Activated T-cell treated with anti-CD3 and anti-CD28 coated beads for 48 hours (primary cell): ENCODE results near the gene PDE2A.

Experiments used
- DNase-seq: peaks from one replicate; pipeline ENCODE4 v3.0.0-alpha.2; 2020; ENCODE audit warnings: low read depth

The PDE2A gene

DNA sequence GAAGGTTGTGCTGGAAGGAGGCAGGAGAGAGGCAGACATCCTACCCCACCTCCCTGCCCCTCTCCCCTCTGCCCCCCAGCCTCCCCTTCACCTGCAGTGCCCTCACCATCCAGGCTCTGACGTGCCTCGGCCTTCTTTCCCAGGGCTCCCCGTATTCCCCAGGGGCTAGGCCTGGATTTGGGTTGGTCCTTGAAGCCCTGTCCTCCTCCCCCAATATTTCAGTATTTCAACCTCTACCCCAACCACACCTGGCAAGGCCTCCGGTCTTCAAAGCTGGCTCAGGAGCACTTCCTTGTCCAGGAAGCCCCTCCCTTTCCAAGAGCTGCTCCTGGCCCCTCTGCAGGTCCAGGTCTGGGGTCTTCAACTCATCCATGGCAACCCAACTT lies 8.6 kb upstream of the PDE2A start:
- DNase-seq: no peak

DNA sequence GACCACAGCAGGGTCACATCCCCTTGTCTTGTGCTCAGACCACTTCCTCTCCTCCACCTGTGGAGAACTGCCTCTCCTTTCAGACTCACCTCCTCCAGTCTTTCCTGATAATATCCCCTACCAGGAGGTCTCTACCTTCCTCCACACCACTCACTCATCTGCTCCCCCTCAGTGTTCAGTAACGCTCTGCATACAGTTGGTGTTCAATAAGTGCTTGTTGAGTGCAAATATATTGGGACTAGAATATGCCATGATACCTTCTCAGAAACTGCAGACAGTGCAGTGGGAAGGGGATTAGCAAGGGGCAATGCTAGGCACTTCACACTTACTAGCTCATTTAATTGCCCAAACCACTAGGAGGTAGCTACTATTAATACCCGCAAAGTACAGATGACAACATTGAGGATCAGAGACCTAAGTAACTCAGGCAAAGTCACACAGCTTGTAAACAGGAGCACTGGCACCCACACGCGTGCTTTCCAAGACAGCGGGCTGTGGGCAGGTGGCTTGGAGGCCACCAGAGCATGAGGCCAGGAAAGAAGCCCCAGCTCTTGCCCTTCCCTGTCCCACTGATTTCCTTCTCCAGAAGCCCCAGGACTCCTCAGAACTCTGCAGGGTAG lies 8.1 kb upstream of the PDE2A start:
- no peak for DNase-seq

GRCh38 chr11:72681226-72682153 lies 7.3 kb upstream of the PDE2A start:
- no peak for DNase-seq

DNA sequence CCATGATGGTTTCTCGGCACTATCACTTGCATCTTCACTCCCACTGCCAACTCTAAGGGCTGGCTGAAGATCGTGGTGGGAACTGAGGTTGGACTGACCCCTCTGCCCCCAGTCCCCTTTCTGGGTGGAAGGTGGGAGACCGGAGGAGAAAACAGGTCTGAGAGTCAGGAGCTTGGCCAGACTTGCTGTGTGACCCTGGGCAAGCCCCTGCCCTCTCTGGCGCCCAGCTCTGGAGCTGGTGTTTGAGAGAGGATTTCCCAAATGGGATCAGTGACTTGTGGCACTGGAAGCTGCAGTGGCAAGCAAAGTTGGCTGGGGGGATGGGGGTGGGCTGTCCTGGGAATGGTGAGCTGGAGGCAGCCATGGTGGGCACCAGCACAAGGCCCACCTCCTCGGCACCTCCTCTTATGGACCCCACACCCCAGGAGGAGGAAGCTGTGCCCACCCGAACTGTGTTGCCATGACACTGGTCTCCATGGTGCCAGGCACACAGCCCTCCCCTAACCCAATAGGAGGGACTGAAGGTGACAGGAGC lies 6.5 kb upstream of the PDE2A start:
- DNase-seq: no peak

GRCh38 chr11:72679869-72680268 lies 5.6 kb upstream of the PDE2A start:
- no peak for DNase-seq

DNA sequence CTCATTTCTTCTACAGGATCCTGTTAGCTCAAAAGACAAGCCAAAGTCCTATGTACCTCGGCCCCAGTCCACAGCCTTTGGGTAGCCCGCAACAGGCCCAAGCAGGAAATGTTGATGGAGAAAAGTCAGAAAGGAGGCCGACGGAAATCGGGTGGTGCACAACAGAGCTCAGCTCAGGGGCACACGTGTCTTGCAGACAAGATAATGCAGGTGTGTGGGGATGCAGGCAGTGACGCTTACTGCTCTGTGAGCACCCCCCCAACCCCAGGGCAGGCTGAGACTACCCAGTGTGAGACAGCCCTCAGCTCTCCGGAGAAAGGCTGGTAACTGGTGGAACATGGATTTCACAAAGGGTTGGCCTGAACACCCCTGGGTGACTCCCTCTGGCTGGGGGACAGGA lies 4.3 kb upstream of the PDE2A start:
- no peak for DNase-seq

- DNase-seq: peak; percentile 67
Measured at GRCh38 chr11:72676861-72677341, 2.7 kb upstream of the PDE2A start.

- no peak for DNase-seq
Measured at GRCh38 chr11:72675221-72675620, 999 bp upstream of the PDE2A start.

DNA sequence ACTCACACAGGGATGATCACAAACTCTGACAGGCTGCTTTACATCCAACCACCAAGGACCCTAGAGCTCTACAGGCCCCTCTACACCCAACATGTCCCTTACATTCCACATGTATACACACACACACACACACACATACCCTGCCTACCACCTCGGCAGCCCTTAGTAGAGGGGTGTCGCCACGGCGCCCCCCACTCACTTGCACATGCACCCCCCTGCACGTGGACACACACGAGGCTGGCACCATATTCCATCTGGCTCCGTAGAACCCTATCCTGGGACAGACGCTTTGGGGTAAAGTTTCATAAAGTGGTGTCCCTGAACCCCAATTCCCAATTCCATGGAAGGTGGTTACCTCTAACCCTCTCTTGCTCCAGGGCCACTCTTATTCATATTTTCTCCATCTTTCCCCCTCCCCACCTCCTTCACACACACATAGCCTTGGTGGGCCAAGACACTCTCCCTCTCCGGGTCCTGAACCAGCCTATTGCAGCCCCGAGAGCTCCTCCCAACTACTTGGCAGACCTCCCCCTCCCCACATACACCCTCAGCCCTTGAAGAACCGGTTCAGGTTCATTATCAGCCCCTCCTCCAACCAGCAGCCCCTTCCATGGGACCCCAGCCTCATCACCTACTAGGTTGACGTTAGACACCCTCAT lies 809 bp downstream of the PDE2A start:
- DNase-seq: no peak

DNA sequence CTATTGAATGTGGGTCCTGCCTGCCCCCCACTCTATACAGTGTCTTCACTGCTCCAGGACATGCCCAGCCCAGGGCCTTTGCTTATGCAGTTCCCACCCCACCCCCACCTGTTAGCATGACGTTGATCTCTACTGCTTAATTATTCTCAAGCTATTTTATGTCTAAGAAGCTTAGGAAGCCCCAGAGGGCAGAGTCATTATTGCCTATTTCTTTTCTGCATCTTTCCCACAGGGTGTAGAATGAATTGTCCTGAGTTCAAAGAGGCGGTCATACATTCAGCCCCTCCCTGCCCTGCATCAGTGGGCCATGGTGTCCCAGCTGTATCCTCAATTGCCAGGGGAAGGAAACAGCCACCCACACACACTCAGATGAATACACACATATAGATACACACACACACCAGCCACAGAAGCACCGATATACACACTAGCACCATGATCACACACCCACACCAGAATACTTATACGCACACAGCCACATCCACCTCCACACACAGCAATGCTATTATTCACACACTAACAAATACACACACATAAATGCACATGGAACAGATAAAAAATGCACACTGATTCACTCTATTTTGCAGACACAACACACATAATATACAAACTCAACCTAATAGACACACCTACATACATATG lies 1.5 kb downstream of the PDE2A start:
- no peak for DNase-seq

DNA sequence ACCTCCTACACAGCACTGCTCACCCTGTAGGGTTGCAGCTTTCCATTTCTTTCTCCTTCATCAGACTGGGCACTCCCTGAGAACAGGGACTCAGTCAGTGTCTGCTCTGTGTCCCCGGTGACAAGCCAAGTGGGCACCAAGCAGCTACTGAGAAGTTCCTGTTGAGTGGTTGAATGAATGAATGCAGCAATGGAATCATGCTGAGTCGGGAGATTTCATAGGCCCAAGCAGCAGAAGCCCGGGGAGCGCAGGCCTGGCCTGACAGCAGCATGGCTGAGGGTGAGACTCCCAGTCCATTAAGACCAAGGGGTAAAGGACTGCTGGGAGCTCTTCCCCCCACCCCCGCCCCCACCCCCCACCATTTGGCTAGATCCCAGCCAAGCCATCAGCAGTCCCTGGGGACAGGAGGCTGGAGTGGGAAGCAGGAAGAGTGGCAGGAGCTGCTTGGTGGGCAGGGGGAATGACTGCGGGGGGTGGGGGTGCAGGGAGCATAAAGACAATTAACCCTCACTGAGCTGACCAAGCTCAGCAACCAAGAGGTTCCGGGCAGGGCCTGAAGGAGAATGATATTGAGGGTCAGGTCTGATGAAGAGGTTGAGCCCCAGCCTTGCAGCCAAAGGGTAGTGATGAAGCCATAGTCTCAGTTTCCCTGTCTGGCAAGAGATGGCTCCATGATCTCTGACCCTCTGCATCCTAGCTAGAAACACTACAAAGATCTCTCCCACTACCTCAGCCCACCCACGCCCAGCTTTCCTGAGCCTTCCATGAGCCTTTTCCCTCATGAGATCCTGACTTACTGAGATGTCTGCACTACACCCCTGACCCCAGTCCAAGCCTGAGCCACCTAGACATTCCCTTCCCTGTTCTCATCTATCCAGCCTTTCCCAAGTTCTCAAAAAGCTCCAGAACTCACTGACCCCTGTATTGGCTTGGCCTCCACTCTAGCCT lies 2.8 kb downstream of the PDE2A start:
- DNase-seq: no peak

DNA sequence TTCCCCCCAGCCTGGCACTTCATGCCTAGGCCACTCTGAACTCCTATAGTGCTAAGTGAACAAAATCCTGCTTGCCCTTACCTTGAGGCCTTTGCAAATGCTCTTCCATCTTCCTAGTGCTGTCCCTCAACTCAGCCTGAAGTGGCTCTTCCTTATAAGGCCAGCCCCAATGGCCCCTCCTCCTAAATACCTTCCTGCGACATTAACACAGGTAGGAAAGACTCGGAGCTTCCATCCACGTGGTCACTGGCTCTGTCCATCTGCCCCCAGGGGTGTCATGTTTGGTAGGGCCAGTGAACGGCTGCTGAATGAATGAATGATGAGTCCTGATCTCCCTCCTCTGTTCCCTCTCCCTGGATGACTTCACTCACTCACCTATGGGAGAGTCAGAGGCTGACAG lies 4.2 kb downstream of the PDE2A start:
- DNase-seq: no peak

DNA sequence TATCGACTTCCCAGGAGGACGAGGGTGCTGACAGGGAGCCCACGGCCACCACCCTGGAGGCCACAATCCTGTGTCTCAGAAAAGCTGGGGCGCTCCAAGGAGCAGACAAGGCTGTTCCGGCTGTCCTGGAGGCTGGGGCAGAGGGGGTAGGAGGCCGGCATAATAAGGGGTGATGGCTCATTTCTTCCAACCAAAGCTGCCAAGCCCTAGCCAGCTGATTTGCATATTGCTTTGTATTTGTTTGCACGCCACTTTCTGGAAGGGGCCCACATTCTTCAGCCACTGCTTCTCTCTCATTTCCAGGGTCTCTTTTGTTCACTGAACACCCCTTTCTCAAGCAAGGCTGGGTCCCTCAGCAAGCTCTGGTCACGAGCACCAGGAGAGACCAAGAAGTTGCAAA lies 4.7 kb downstream of the PDE2A start:
- DNase-seq: no peak

DNA sequence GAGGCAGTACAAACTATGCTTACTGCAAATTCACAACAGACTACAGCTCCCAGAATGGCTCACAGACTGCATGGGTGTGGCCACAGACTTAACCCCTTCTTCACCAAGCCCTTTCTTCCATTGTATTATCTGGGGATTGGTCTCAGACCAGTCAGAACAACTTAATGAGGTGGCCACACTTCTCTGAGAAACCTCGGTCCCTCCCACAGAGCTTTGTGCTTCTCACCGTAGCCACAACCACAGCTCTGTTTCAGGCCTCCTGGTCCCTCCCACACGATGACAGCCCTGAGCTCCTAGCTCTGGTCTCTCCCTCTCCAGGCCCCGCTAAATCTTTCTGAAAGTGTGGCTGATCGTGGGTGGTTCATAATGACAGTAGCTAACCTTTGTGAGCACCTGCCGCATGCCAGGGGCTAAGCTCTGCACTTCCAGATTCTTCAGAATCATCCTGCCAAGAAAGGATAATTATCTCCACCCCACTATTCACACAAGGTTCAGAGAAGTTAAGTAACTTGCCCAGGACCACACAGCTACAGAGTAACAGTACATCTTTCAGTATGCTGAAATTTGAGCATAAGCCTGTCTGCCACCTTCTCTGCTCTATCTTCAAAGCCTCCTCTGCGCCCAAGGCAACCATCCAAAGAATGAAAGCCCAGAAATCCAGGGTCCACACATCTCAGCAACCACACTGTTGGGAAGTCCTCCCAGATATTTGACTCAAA lies 5.4 kb downstream of the PDE2A start:
- peak; percentile 69 for DNase-seq

DNA sequence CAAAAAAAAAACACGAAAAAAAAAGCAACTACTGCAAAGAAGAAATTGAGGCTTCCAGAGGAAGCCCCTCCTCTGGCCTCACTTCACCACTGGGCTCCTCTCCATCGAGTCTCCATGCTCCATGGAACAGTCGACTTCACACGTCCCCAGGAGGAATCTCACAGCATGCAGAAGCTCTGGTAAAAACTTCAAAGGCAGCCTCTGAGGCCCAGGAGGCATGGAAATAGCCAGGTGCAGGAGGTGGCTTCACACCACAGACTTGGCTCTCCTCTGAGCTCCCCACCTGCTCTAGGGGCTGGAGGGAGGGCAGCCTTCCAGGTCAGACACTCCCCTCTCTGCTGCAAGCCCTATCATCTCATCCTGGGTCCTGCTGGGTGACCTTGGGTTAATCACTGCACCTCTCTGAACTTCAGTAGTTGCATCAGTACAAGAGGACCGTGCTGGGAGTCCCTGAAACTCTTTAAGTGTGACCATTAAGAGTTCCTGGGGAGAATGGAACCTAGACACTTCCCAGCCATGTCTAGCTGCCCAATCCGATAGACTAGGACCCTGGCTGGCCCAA lies 8.2 kb downstream of the PDE2A start:
- no peak for DNase-seq

DNA sequence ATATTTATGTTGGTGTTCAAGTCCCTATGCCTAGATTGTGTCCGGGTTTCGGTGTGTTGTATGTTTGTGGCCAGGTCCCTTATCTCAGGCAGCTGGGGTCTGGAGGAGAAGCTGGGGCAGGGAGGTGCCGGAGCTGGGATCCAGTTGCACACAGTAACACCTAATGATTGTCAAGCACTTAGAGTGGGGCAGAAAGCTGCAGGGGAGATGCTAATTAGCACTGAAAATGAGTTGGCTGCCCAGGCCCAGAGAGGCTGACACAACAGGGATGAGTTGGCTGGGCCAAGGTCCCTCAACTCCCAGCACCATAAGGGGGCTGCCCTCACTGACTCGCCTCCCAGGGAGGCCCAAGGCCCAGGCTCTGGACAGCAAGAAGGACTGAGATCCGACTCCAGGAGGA lies 12.2 kb downstream of the PDE2A start:
- no peak for DNase-seq

DNA sequence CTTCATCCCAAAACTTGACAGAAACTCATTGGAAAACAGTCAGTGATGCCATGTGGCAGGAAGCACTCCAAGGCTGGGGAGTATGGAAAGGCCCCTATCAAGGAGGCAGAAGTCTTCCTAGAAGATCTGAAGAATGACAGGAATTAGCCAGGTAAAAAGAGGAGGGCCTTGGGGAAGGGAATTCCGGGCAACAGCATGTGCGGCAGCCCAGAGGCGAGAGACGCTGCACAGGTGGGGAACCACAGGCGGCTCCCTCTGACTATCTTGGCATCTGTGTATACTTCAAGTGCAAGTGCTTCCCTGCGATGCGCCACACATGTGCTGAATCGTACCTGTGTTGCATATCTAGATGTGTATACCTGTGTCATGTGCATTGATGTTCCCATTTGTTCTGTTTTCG lies 12.7 kb downstream of the PDE2A start:
- DNase-seq: no peak

DNA sequence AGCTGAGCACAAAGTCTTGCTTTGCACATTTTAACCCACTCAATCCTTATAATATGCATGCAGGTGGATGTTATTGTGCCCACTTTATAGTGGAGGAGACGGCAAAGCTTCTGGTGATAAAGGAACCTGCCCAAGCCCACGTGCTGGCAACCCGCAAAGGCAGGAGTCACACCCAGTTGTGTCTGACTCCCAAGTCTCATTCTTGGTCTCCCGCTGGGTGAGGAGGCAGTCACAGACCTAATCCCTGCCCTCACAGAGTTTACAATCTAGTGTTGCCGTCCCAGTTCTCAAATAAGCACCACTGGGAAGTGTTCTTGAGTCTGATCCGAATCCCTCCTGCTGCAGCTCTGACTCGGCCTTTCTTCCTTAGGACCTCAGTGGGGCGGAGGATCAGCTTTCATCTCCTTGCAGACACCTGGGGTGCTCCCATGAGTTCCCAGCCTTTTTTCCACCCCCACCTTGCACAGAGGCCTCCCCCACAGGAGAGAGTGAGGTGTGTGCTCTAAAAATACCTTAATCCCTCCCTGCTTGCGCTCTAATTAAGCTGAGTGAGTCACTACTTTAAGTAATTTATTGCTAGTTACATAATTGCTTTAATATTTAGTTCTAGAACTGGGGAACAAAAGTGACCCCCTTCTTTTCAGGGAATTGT lies 15.1 kb downstream of the PDE2A start:
- no peak for DNase-seq

DNA sequence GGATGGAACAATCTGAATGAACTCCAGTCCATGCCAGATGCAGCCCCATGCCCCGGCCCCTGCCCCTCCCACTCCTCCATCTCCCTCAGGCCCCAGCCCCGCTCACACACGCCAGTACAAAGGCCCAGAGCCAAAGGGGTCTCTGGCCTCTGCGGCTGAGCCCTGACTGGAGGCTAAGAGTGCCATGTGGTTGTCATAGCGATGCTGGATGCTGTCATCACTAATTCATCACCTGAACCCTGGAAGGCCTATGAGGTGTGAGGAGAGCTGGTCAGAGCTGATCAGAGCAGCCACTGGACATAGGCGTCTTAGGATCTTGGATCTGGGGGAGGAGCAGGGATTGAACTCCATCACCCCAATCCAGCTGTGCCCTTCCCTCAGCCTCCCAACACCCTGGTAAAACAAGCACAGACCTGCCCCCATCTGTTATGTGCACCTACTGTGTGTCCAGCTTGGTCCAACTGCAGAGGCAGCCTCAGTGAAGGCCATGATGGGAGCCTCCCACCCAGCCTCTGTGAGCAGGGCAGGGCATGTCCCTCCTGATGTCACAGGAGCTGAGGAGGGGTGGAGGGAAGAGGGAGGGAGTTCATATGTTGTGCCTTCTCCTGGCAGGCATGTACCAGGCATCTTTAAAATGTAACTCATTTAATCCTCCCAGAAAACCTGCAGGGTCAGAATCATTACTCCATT lies 16.7 kb downstream of the PDE2A start:
- DNase-seq: no peak
